Immature natural killer cell (primary cell): Measurements from ENCODE around the gene NCOA3. TPM values are rescaled to one million over a fixed set of nuclear protein-coding genes. Genes with fewer than 3 reads are reported as not detected.
"Not testable (repeated sequence)": the region's sequence is repeated elsewhere in the genome, so short reads cannot be mapped to it uniquely, and the experiment has no call there.

Experiments used
- DNase-seq, 3 donors: peaks; one replicate each; pipeline ENCODE4 v3.0.0; 2022; ENCODE audit warnings: mixed read lengths in 1 of 3
- H3K27ac Mint-ChIP-seq, 6 donors: one replicate each; pipeline ENCODE4 v1.8.0; 2020; ENCODE audit warnings: mixed read lengths in 6 of 6, mild to moderate bottlenecking in 5 of 6, inconsistent platforms in 4 of 6, moderate library complexity in 3 of 6
- H3K27me3 Mint-ChIP-seq, 3 donors: one replicate each; pipeline ENCODE4 v1.8.0; 2020 to 2021; ENCODE audit warnings: low read depth in 3 of 3, mild to moderate bottlenecking in 3 of 3, mixed read lengths in 3 of 3, moderate library complexity in 3 of 3, inconsistent platforms in 1 of 3
- H3K36me3 Mint-ChIP-seq, 3 donors: one replicate each; pipeline ENCODE4 v1.8.0; 2020; ENCODE audit warnings: mixed read lengths in 3 of 3, inconsistent platforms in 2 of 3, mild to moderate bottlenecking in 2 of 3
- H3K4me1 Mint-ChIP-seq, 2 donors: one replicate each; pipeline ENCODE4 v1.8.0; 2020; ENCODE audit warnings: inconsistent platforms in 2 of 2, mild to moderate bottlenecking in 2 of 2, mixed read lengths in 2 of 2, moderate library complexity in 1 of 2
- H3K4me3 Mint-ChIP-seq, 5 donors: one replicate each; pipeline ENCODE4 v1.8.0; 2020; ENCODE audit warnings: mild to moderate bottlenecking in 5 of 5, mixed read lengths in 5 of 5, inconsistent platforms in 3 of 5, moderate library complexity in 3 of 5
- H3K9me3 Mint-ChIP-seq, 6 donors: one replicate each; pipeline ENCODE4 v1.8.0; 2020; ENCODE audit warnings: mild to moderate bottlenecking in 6 of 6, mixed read lengths in 6 of 6, inconsistent platforms in 4 of 6, moderate library complexity in 3 of 6
- polyA plus RNA-seq, 3 donors: library from polyadenylated mRNA; unstranded; fragments of 300-500 nt; fragmentation: Illumina TruSeq; gene quantifications; one replicate each; pipeline ENCODE4 v1.2.3, GENCODE V29; 2021

Gene NCOA3
- polyA plus RNA-seq, result 10 to 100 TPM in 1 of 3 donors, 1 to 10 TPM in 2; 2.9 to 19.1 (median 5.7) TPM

GRCh38 chr20:47501482-47502270, at the start of gene NCOA3:
Gene NCOA3 (plus strand): TSS chr20:47501887. CDS start chr20:47622248, 120,361 bp downstream.
- Mint-ChIP-seq H3K27ac (peak within 1 kb of the TSS; percentile 81 to 94 (median 91)), H3K36me3 (no peaks in the 10 kb centered on the region), H3K4me3 (peak within 1 kb of the TSS; percentile 83 to 98 (median 88)), H3K27me3 (peaks cover 2 to 14% (median 6%) of the 10 kb centered on the region in 3 donors), H3K4me1 (peaks cover 30 to 45% of the 10 kb centered on the region in 2 donors), H3K9me3 (no peaks in the 10 kb centered on the region)
- DNase-seq, result peak; percentile 85 to 88 (median 88)

- no peaks in the 10 kb centered on the region for H3K9me3 Mint-ChIP-seq
- peaks cover 0 to 4% (median 3%) of the 10 kb centered on the region in 3 donors for H3K27me3 Mint-ChIP-seq
- DNase-seq, result no peak
- no peak overlapping the region for H3K27ac Mint-ChIP-seq
- H3K4me3 Mint-ChIP-seq, result no peak overlapping the region
- H3K36me3 Mint-ChIP-seq, result no peaks in the 10 kb centered on the region
- H3K4me1 Mint-ChIP-seq, result peaks cover 6 to 12% of the 10 kb centered on the region in 2 donors
Observed at GRCh38 chr20:47452736-47453161, 48.9 kb upstream of the NCOA3 start.

- H3K27me3 Mint-ChIP-seq, result peaks cover 0 to 4% (median 3%) of the 10 kb centered on the region in 3 donors
- peak overlapping the region in 4 of 6 donors; percentile 3 to 62 (median 50) for H3K27ac Mint-ChIP-seq
- peaks cover 6 to 12% of the 10 kb centered on the region in 2 donors for H3K4me1 Mint-ChIP-seq
- no peaks in the 10 kb centered on the region for H3K36me3 Mint-ChIP-seq
- H3K9me3 Mint-ChIP-seq, result no peaks in the 10 kb centered on the region
- H3K4me3 Mint-ChIP-seq, result peak overlapping the region in 1 of 5 donors; percentile 22
- DNase-seq, result no peak
Observed at GRCh38 chr20:47453167-47453782, 48.4 kb upstream of the NCOA3 start.

DNA sequence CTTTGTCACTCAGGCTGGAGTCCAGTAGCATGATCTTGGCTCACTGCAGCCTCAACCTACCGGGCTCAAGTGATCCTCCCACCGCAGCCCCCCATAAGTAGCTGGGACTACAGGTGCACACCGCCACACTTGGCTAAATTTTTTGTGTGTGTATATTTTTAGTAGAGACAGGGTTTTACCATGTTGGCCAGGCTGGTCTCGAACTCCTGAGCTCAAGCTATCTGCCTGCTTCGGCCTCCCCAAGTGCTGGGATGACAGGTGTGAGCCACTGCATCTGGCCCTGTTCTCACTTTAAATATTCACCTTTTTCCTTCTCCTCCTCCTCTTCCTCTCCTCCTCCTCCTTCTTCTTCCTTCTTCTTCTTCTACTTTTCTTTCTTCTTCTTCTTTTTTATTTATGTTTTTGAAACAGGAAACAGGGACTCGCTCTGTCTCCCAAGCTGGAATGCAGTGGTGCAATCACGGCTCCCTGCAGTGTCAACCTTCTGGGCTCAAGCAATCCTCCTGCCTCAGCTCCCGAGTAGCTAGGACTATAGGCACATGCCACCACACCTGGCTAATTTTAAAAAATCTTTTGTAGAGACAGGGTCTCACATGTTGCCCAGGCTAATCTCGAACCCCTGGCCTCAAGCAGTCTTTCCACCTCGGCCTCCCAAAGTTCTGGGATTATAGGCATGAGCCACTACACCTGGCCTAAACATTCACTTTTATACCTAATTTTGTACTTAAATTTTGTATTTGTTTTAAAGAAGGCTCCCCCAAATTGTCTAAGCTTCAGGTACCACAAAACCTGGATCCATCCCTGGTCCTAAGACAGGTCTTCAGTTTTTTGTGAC, 47.2 kb upstream of the NCOA3 start:
- no peak overlapping the region for H3K4me3 Mint-ChIP-seq
- no peak for DNase-seq
- H3K27me3 Mint-ChIP-seq, result peaks cover 0 to 4% (median 3%) of the 10 kb centered on the region in 3 donors
- no peak overlapping the region for H3K27ac Mint-ChIP-seq
- H3K4me1 Mint-ChIP-seq, result peaks cover 6 to 12% of the 10 kb centered on the region in 2 donors
- H3K9me3 Mint-ChIP-seq, result no peaks in the 10 kb centered on the region
- H3K36me3 Mint-ChIP-seq, result no peaks in the 10 kb centered on the region

- no peaks in the 10 kb centered on the region for H3K36me3 Mint-ChIP-seq
- no peak overlapping the region for H3K4me3 Mint-ChIP-seq
- H3K9me3 Mint-ChIP-seq, result no peaks in the 10 kb centered on the region
- peaks cover 6 to 12% of the 10 kb centered on the region in 2 donors for H3K4me1 Mint-ChIP-seq
- DNase-seq, result no peak
- H3K27me3 Mint-ChIP-seq, result peaks cover 0 to 4% (median 3%) of the 10 kb centered on the region in 3 donors
- H3K27ac Mint-ChIP-seq, result no peak overlapping the region
Observed at GRCh38 chr20:47455133-47456040, 46.3 kb upstream of the NCOA3 start.

DNA sequence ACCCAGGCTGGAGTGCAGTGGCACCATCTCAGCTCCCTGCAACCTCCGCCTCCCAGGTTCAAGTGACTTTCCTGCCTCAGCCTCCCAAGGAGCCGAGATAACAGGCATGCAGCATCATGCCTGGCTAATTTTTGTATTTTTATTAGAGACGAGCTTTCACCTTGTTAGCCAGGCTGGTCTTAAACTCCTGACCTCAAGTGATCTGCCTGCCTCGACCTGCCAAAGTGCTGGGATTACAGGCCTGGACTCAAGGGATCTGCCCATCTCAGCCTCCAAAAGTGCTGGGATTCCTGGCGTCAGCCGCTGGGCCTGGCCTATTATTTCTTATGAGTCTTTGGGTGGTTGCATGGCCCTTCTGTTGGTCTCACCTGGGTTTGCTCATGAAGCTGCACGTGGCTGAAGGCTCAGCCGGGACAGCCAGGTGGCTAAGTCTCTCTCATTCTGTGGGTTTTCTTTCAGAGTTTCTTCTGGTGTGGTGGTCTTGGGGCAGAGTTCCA, 45.6 kb upstream of the NCOA3 start:
- H3K27ac Mint-ChIP-seq, result no peak overlapping the region
- no peak for DNase-seq
- peaks cover 6 to 12% of the 10 kb centered on the region in 2 donors for H3K4me1 Mint-ChIP-seq
- peaks cover 0 to 3% (median 2%) of the 10 kb centered on the region in 3 donors for H3K27me3 Mint-ChIP-seq
- no peaks in the 10 kb centered on the region for H3K36me3 Mint-ChIP-seq
- H3K4me3 Mint-ChIP-seq, result no peak overlapping the region
- no peaks in the 10 kb centered on the region for H3K9me3 Mint-ChIP-seq

DNA sequence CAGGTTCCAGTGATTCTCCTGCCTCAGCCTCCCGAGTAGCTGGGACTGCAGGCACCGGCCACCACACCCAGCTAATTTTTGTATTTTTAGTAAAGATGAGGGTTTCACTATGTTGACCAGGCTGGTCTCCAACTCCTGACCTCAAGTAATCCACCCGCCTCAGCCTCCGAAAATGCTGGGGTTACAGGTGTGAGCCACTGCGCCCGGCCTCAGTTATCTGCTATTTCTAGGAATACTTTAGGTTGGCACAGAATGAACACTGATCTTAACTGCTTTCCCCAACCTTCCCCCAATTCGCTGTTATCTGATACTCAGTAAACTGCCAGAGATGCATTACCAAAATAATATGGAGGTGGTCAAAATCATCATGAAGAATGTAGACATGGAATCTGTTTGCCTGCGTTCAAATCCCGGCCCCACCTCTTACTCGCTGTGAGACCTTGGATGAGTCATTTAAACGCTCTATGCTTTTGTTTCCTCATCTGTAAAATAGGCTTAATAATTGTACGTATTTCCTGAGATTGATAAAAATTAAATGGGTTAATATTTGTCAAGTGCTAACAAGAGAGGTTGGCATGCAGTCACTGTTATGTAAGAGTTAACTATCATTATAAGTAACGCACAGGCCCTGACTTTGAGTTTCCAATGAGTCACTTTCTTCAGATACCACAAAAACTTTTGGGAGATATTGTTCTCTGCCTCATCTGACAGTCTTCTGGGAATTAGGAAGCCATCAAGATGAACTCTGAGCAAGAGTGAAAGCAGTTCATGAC, 44.5 kb upstream of the NCOA3 start:
- no peak overlapping the region for H3K4me3 Mint-ChIP-seq
- no peak for DNase-seq
- H3K36me3 Mint-ChIP-seq, result no peaks in the 10 kb centered on the region
- H3K27me3 Mint-ChIP-seq, result peaks cover 0 to 3% (median 2%) of the 10 kb centered on the region in 3 donors
- H3K9me3 Mint-ChIP-seq, result no peaks in the 10 kb centered on the region
- no peak overlapping the region for H3K27ac Mint-ChIP-seq
- peaks cover 6 to 12% of the 10 kb centered on the region in 2 donors for H3K4me1 Mint-ChIP-seq

- H3K4me1 Mint-ChIP-seq, DNase-seq, H3K4me3 Mint-ChIP-seq, H3K36me3 Mint-ChIP-seq, H3K9me3 Mint-ChIP-seq, H3K27me3 Mint-ChIP-seq: not testable (repeated sequence)
- peak overlapping the region in 1 of 6 donors; percentile 40 for H3K27ac Mint-ChIP-seq
Observed at GRCh38 chr20:47458280-47459050, 43.2 kb upstream of the NCOA3 start.

- Mint-ChIP-seq H3K27me3 (peaks cover 0 to 3% (median 0%) of the 10 kb centered on the region in 3 donors), H3K36me3 (no peaks in the 10 kb centered on the region), H3K9me3 (no peaks in the 10 kb centered on the region), H3K27ac (no peak overlapping the region), H3K4me3 (no peak overlapping the region), H3K4me1 (no peaks in the 10 kb centered on the region)
- no peak for DNase-seq
Observed at GRCh38 chr20:47459344-47460073, 42.2 kb upstream of the NCOA3 start.

DNA sequence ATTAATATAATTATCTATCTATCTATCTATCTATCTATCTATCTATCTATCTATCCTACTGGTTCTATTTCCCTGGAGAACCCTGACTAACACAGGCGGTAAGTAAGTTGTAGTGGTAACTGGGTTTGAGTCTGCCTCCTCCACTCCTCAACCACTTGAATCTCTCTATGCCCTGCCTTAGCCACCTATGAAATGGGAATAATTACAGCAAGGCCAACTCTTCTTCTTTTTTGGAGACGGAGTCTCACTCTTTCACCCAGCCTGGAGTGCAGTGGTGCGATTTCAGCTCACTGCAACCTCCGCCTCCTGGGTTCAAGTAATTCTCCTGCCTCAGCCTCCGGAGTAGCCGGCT, 41.0 kb upstream of the NCOA3 start:
- not testable (repeated sequence) for H3K4me3 Mint-ChIP-seq, H3K27ac Mint-ChIP-seq, H3K27me3 Mint-ChIP-seq, DNase-seq, H3K4me1 Mint-ChIP-seq, H3K36me3 Mint-ChIP-seq, H3K9me3 Mint-ChIP-seq

GRCh38 chr20:47461120-47461685, 40.5 kb upstream of the NCOA3 start:
- Mint-ChIP-seq H3K27ac (no peak overlapping the region), H3K9me3 (no peaks in the 10 kb centered on the region), H3K27me3 (peaks cover 0 to 3% (median 0%) of the 10 kb centered on the region in 3 donors), H3K4me3 (no peak overlapping the region), H3K36me3 (no peaks in the 10 kb centered on the region), H3K4me1 (no peaks in the 10 kb centered on the region)
- DNase-seq, result no peak
